DOHH2 (cell line): ENCODE data around the gene HNRNPD.
"Not testable (repeated sequence)": the region's sequence is repeated elsewhere in the genome, so short reads cannot be mapped to it uniquely, and the experiment has no call there.

ENCODE experiments used
- H3F3A ChIP-seq: fragments of 200-600 bp; sonication (generic), shearing (Covaris generic); 2 replicates; pipeline ENCODE4 v1.6.0; 2016; ENCODE audit warnings: antibody characterized with exemption, mild to moderate bottlenecking; ENCODE audit not compliant: control insufficient read depth, insufficient read depth
- H3K27ac ChIP-seq: fragments of 200-600 bp; sonication (generic); 2 replicates; pipeline ENCODE4 v1.5.1; 2014; ENCODE audit warnings: low read depth, mild to moderate bottlenecking, low read length, moderate library complexity
- H3K27me3 ChIP-seq: fragments of 200-600 bp; sonication (generic); 2 replicates; pipeline ENCODE4 v1.6.1; 2014; ENCODE audit warnings: mild to moderate bottlenecking, low read length, mixed read lengths; ENCODE audit not compliant: control insufficient read depth
- H3K36me3 ChIP-seq: fragments of 200-600 bp; sonication (generic); 2 replicates; pipeline ENCODE4 v1.6.1; 2014; ENCODE audit warnings: mild to moderate bottlenecking, low read length, moderate library complexity, mixed read lengths; ENCODE audit not compliant: control insufficient read depth
- H3K4me1 ChIP-seq: fragments of 200-600 bp; sonication (generic); 2 replicates; pipeline ENCODE4 v1.6.1; 2014; ENCODE audit warnings: mild to moderate bottlenecking, low read length, mixed read lengths; ENCODE audit not compliant: control insufficient read depth
- H3K4me2 ChIP-seq: fragments of 200-600 bp; sonication (generic); 2 replicates; pipeline ENCODE4 v1.6.0; 2014; ENCODE audit warnings: mild to moderate bottlenecking, low read length, moderate library complexity
- H3K4me3 ChIP-seq: fragments of 200-600 bp; sonication (generic); 2 replicates; pipeline ENCODE4 v1.5.1; 2014; ENCODE audit warnings: mild to moderate bottlenecking, low read length, mixed read lengths
- H3K79me2 ChIP-seq: fragments of 200-600 bp; sonication (generic); 2 replicates; pipeline ENCODE4 v1.6.1; 2014; ENCODE audit warnings: mild to moderate bottlenecking, low read length, mixed read lengths; ENCODE audit not compliant: control insufficient read depth
- H3K9me2 ChIP-seq: fragments of 200-600 bp; sonication (generic); replicated peaks from 2 replicates; pipeline ENCODE4 v1.6.1; 2014; ENCODE audit warnings: mild to moderate bottlenecking, low read length, mixed read lengths; ENCODE audit not compliant: control insufficient read depth
- H3K9me3 ChIP-seq: fragments of 200-600 bp; sonication (generic); 2 replicates; pipeline ENCODE4 v1.6.1; 2014; ENCODE audit warnings: antibody characterized with exemption, low read length, mixed read lengths; ENCODE audit not compliant: control insufficient read depth, insufficient read depth
- H4K20me1 ChIP-seq: fragments of 200-600 bp; sonication (generic); 2 replicates; pipeline ENCODE4 v1.6.0; 2014; ENCODE audit warnings: low read depth, mild to moderate bottlenecking, antibody characterized with exemption, low read length, moderate library complexity; ENCODE audit not compliant: control insufficient read depth, insufficient read depth
- CTCF ChIP-seq: fragments of 200-600 bp; sonication (generic); IDR thresholded peaks from one replicate; pipeline ENCODE4 v1.5.1; 2014; ENCODE audit warnings: antibody characterized with exemption, mild to moderate bottlenecking, low read depth, low read length; ENCODE audit not compliant: poor library complexity, severe bottlenecking
- EZH2phosphoT487 ChIP-seq: fragments of 200-600 bp; sonication (generic); IDR thresholded peaks from 2 replicates; pipeline ENCODE4 v1.6.1; 2017; ENCODE audit warnings: borderline replicate concordance, mild to moderate bottlenecking, antibody characterized with exemption, low read length, moderate library complexity, mixed read lengths

The HNRNPD gene

DNA sequence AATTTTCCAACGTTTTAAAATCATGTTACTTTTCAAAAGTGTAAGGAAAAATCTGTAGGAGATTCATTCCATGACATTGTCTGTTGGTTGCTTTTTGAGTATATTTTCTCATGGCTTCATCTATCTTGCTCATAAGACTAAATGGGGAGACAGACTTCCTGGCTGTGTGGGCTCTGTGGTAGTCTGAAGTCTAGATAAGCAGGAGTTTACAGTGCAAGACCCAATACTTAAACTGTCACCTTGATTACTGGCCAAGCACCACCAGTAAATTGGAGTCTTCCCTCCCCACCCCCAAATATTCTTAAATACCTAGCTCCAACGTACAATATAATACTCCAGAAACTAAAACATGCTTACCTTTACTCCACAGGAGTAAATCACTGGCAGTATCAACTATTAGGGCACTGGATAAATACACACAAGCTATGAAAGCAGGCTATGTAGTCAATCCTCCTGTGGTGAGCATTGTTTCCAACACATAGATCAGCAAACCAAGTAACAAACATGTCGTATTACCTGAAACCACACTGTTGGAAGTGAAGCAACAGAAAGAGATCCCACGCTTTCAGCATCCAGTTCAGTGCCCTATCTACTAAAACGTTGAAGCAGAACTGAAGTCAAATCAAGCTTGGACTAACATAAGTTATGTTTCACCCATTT, 6.2 kb downstream of the HNRNPD start:
- no peaks in the 10 kb centered on the region for H3K27me3 ChIP-seq
- H3K4me3 ChIP-seq = peak overlapping the region; percentile 95
- no peak for TF ChIP-seq EZH2phosphoT487
- no peak for TF ChIP-seq CTCF
- H3K9me2 ChIP-seq = no peaks in the 10 kb centered on the region
- peaks cover 79% of the 10 kb centered on the region for H3K4me1 ChIP-seq
- peaks cover 96% of the 10 kb centered on the region for H3K36me3 ChIP-seq
- peaks cover 67% of the 10 kb centered on the region for H4K20me1 ChIP-seq
- H3K4me2 ChIP-seq = peak overlapping the region; percentile 76
- no peaks in the 10 kb centered on the region for H3K9me3 ChIP-seq
- H3K79me2 ChIP-seq = peaks cover 100% of the 10 kb centered on the region
- H3F3A ChIP-seq = peaks cover 24% of the 10 kb centered on the region
- no peak overlapping the region for H3K27ac ChIP-seq

DNA sequence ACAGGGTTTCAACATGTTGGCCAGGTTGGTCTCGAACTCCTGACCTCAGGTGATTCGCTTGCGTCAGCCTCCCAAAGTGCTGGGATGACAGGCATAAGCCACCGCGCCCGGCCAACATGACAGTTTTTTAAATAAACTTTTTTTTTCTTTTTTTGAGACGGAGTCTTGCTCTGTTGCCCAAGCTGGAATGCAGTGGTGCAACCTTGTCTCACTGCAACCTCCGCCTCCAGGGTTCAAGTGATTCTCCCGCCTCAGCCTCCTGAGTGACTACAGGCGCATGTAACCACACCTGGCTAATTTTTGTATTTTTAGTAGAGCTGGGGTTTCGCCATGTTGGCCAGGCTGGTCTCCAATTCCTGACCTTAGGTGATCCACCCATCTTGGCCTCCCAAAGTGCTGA, 7.4 kb downstream of the HNRNPD start:
- H4K20me1 ChIP-seq = peaks cover 57% of the 10 kb centered on the region
- H3K36me3 ChIP-seq = peaks cover 96% of the 10 kb centered on the region
- H3K79me2 ChIP-seq = peaks cover 100% of the 10 kb centered on the region
- not testable (repeated sequence) for H3K9me2 ChIP-seq, H3K27me3 ChIP-seq, H3K9me3 ChIP-seq, H3K27ac ChIP-seq, H3K4me3 ChIP-seq
- peak overlapping the region; percentile 30; the same call in 1 of the 2 replicates for H3K4me2 ChIP-seq
- H3K4me1 ChIP-seq = peaks cover 90% of the 10 kb centered on the region
- H3F3A ChIP-seq = peaks cover 35% of the 10 kb centered on the region

DNA sequence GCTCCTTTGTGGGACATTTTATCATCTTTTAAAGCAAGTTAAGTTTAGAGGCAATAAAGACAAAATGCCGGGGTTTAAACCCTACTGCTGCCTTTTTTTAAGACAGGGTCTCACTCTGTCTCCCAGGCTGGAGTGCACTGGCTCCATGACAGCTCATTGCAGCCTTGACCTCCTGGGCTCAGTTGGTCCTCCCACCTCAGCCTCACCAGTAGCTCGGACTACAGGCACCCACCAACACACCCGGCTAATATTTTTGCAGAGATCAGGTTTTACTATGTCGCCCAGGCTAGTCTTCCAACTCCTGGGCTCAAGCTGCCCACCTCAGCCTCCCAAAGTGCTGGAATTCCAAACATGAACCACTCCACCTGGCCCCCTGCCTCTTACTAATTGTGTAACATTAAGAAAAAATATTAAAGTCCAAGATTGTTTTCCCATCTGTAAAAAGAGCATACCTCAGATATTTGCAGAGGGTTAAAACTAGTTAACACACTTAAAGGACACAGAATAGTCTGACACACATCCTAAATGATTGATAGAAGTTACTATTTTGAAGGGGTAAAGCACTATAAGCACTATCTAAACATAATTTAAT, 9.8 kb downstream of the HNRNPD start:
- Histone ChIP-seq H3K27ac (no peak overlapping the region), H3K27me3 (no peaks in the 10 kb centered on the region), H3K9me2 (no peaks in the 10 kb centered on the region), H3K4me1 (peaks cover 86% of the 10 kb centered on the region), H3K4me2 (peak overlapping the region; percentile 30), H3K36me3 (peaks cover 96% of the 10 kb centered on the region), H4K20me1 (peaks cover 49% of the 10 kb centered on the region), H3K79me2 (peaks cover 100% of the 10 kb centered on the region), H3K4me3 (no peak overlapping the region), H3K9me3 (no peaks in the 10 kb centered on the region), H3F3A (peaks cover 57% of the 10 kb centered on the region)
- no peak for TF ChIP-seq CTCF
- TF ChIP-seq EZH2phosphoT487 = no peak

GRCh38 chr4:82362565-82362964, 11.2 kb downstream of the HNRNPD start:
- no peaks in the 10 kb centered on the region for H3K9me2 ChIP-seq
- H4K20me1 ChIP-seq = peaks cover 40% of the 10 kb centered on the region
- TF ChIP-seq CTCF (no peak), EZH2phosphoT487 (no peak)
- H3K79me2 ChIP-seq = peaks cover 100% of the 10 kb centered on the region
- peak overlapping the region; percentile 8 for H3K27ac ChIP-seq
- H3K4me1 ChIP-seq = peaks cover 76% of the 10 kb centered on the region
- H3K36me3 ChIP-seq = peaks cover 96% of the 10 kb centered on the region
- no peaks in the 10 kb centered on the region for H3K9me3 ChIP-seq
- H3K4me3 ChIP-seq = no peak overlapping the region
- H3K4me2 ChIP-seq = peak overlapping the region; percentile 31
- no peaks in the 10 kb centered on the region for H3K27me3 ChIP-seq
- H3F3A ChIP-seq = peaks cover 56% of the 10 kb centered on the region
